IMR-90 (cell line): ENCODE data around the gene PIEZO1. TPM values are rescaled to one million over a fixed set of nuclear protein-coding genes. Genes with fewer than 3 reads are reported as not detected.

Source experiments
- ATAC-seq: fragments of 200-7000 bp; cut with Tn5 transposase; 2 replicates; pipeline ENCODE4 v1.9.1; 2020; ENCODE audit warnings: low read depth, mild to moderate bottlenecking, moderate library complexity
- BruUV-seq: library from RNA; stranded (reverse); fragments of 400-500 nt; replicated peaks from 2 replicates; lab custom pipeline; 2021; lab: Mats Ljungman, UMichigan
- CTCF ChIA-PET: fragments of 300-600 bp; formaldehyde crosslinking; extraction: SDS; loops from one replicate; lab custom pipeline; 2021; ENCODE audit warnings: antibody characterized with exemption; lab: Yijun Ruan, JAX
- POLR2A ChIA-PET: fragments of 300-600 bp; sonication (Branson Sonifier 250); formaldehyde crosslinking; loops from one replicate; lab custom pipeline; 2022; ENCODE audit warnings: antibody characterized with exemption; ENCODE audit not compliant: unreplicated experiment; lab: Charles Lee
- DNase-seq: peaks from one replicate; pipeline ENCODE4 v3.0.0; 2013
- H2AFZ ChIP-seq: replicated peaks from 2 replicates; pipeline ENCODE3; 2013; ENCODE audit warnings: low read length, mild to moderate bottlenecking; ENCODE audit not compliant: poor library complexity
- H2AK5ac ChIP-seq: 2 replicates; pipeline ENCODE4 v1.6.1; 2013; ENCODE audit warnings: low read depth, low read length, inconsistent platforms
- H2AK9ac ChIP-seq: replicated peaks from 2 replicates; pipeline ENCODE3; 2013; ENCODE audit warnings: mild to moderate bottlenecking, low read depth, low read length, moderate library complexity; ENCODE audit not compliant: poor library complexity
- H2BK120ac ChIP-seq: 2 replicates; pipeline ENCODE4 v1.6.1; 2013; ENCODE audit warnings: low read depth, low read length, inconsistent platforms
- H2BK15ac ChIP-seq: 3 replicates; pipeline ENCODE4 v1.6.1; 2013; ENCODE audit warnings: low read depth, low read length, inconsistent platforms
- H2BK20ac ChIP-seq: 2 replicates; pipeline ENCODE4 v1.6.1; 2013; ENCODE audit warnings: low read depth, mild to moderate bottlenecking, inconsistent platforms, low read length, moderate library complexity
- H2BK5ac ChIP-seq: 2 replicates; pipeline ENCODE4 v1.6.1; 2013; ENCODE audit warnings: mild to moderate bottlenecking, low read depth, low read length, inconsistent platforms; ENCODE audit not compliant: poor library complexity, severe bottlenecking
- H3K14ac ChIP-seq: replicated peaks from 2 replicates; pipeline ENCODE4 v1.6.1; 2013; ENCODE audit warnings: low read depth, low read length, inconsistent platforms
- H3K18ac ChIP-seq: 2 replicates; pipeline ENCODE4 v1.6.1; 2013; ENCODE audit warnings: low read depth, low read length, control low read depth
- H3K23ac ChIP-seq: 2 replicates; pipeline ENCODE4 v1.6.1; 2013; ENCODE audit warnings: low read depth, low read length, inconsistent platforms
- H3K27ac ChIP-seq: 2 replicates; pipeline ENCODE4 v1.5.1; 2013; ENCODE audit warnings: mild to moderate bottlenecking, control low read depth, low read length; ENCODE audit not compliant: insufficient read depth
- H3K27me3 ChIP-seq: 2 replicates; pipeline ENCODE4 v1.6.1; 2013; ENCODE audit warnings: low read length; ENCODE audit not compliant: control insufficient read depth, insufficient read depth
- H3K36me3 ChIP-seq: 2 replicates; pipeline ENCODE4 v1.6.1; 2013; ENCODE audit warnings: low read length, mixed read lengths; ENCODE audit not compliant: control insufficient read depth, insufficient read depth
- H3K4ac ChIP-seq: 2 replicates; pipeline ENCODE4 v1.6.1; 2013; ENCODE audit warnings: low read depth, low read length, inconsistent platforms
- H3K4me1 ChIP-seq: 2 replicates; pipeline ENCODE4 v1.6.1; 2013; ENCODE audit warnings: low read length, mixed read lengths; ENCODE audit not compliant: control insufficient read depth, insufficient read depth
- H3K4me2 ChIP-seq: 2 replicates; pipeline ENCODE4 v1.6.1; 2013; ENCODE audit warnings: low read depth, mild to moderate bottlenecking, control low read depth, low read length, moderate library complexity
- H3K4me3 ChIP-seq: 2 replicates; pipeline ENCODE4 v1.5.1; 2013; ENCODE audit warnings: low read depth, mild to moderate bottlenecking, control low read depth, low read length, moderate library complexity; ENCODE audit not compliant: insufficient read depth
- H3K56ac ChIP-seq: 2 replicates; pipeline ENCODE4 v1.6.1; 2013; ENCODE audit warnings: low read length, inconsistent platforms; ENCODE audit not compliant: insufficient read depth; ENCODE audit errors: extremely low read depth
- H3K79me1 ChIP-seq, 2 experiments: 2 replicates each; pipeline ENCODE4 v1.6.1; 2013; ENCODE audit warnings: low read length in 2 of 2, inconsistent platforms in 1 of 2, low read depth in 1 of 2
- H3K9ac ChIP-seq: 2 replicates; pipeline ENCODE4 v1.6.1; 2013; ENCODE audit warnings: low read depth, low read length, control low read depth
- H3K9me1 ChIP-seq: 2 replicates; pipeline ENCODE4 v1.6.1; 2013; ENCODE audit warnings: low read length, inconsistent platforms; ENCODE audit not compliant: insufficient read depth
- H3K9me3 ChIP-seq: 2 replicates; pipeline ENCODE4 v1.6.1; 2013; ENCODE audit warnings: low read length; ENCODE audit not compliant: control insufficient read depth, insufficient read depth
- H4K20me1 ChIP-seq: 2 replicates; pipeline ENCODE4 v1.6.1; 2013; ENCODE audit warnings: low read length, inconsistent platforms; ENCODE audit not compliant: insufficient read depth
- H4K5ac ChIP-seq: 2 replicates; pipeline ENCODE4 v1.6.1; 2013; ENCODE audit warnings: mild to moderate bottlenecking, low read depth, low read length, control low read depth
- H4K8ac ChIP-seq, 2 experiments: 2 replicates each; pipeline ENCODE4 v1.6.1; 2013; ENCODE audit warnings: low read depth in 2 of 2, low read length in 2 of 2, control low read depth in 1 of 2, inconsistent platforms in 1 of 2
- H4K91ac ChIP-seq: 2 replicates; pipeline ENCODE4 v1.6.1; 2013; ENCODE audit warnings: low read depth, low read length, inconsistent platforms; ENCODE audit not compliant: insufficient read depth
- CTCF ChIP-seq: conservative IDR thresholded peaks from 2 replicates; pipeline ENCODE4 v1.5.1; 2012; ENCODE audit warnings: mild to moderate bottlenecking, low read depth, low read length, improper control_type of control experiment
- RAD21 ChIP-seq: IDR thresholded peaks from 2 replicates; pipeline ENCODE4 v1.6.1; 2012; ENCODE audit warnings: low read length, improper control_type of control experiment
- SMC3 ChIP-seq: fragments of 150-350 bp; IDR thresholded peaks from 2 replicates; pipeline ENCODE4 v1.6.1; 2016; ENCODE audit warnings: low read depth, mild to moderate bottlenecking, antibody characterized with exemption, low read length, moderate library complexity
- WGBS, 2 experiments: methylation state at CpG; one replicate each; pipeline versions ENCODE4 v1.1.5 to v1.1.7; 2013; ENCODE audit warnings: missing lambda C conversion rate in 2 of 2; ENCODE audit not compliant: insufficient read length in 1 of 2; ENCODE audit errors: extremely low coverage in 2 of 2; 5-methylcytosine and 5-hydroxymethylcytosine counted together
- dilution Hi-C: fragments of 300-500 bp; cut with HindIII; formaldehyde crosslinking; loops from one replicate; pipeline ENCODE4 v1.14.3; 2018; ENCODE audit warnings: low sequenced_read_pairs; ENCODE audit not compliant: unreplicated experiment
- in situ Hi-C: fragments of 300-500 bp; cut with MboI; formaldehyde crosslinking; loops from 3 replicates; pipeline ENCODE4 v1.14.3; 2019; ENCODE audit warnings: low sequenced_read_pairs, inconsistent platforms, mixed read lengths
- intact Hi-C: fragments of 100-400 bp; cut with micrococcal nuclease; formaldehyde crosslinking; loops from 2 replicates; pipeline ENCODE4 v1.10.0; 2022
- polyA plus RNA-seq, 3 experiments: library from polyadenylated mRNA; depleted of rRNA; stranded (reverse); fragments of >200 nt; gene quantifications; 2 replicates each; pipeline ENCODE4 v1.2.3, GENCODE V29; 2012; ENCODE audit warnings: low replicate concordance in 1 of 3
- total RNA-seq: library from RNA; depleted of rRNA; stranded (reverse); fragments of >200 nt; gene quantifications from 2 replicates; pipeline ENCODE4 v1.2.3, GENCODE V29; 2012

Gene PIEZO1
- total and polyA plus RNA-seq, 2 of the 4 experiments (the other 2 are of a cell fraction): 36.2 to 372 TPM

GRCh38 chr16:88687676-88688012, 97.4 kb downstream of the PIEZO1 start:
- H3K27me3 ChIP-seq: peaks cover 40% of the 10 kb centered on the region
- no peak overlapping the region for H2AK5ac ChIP-seq
- peaks cover 7% of the 10 kb centered on the region; the same call in 1 of the 2 replicates for H3K4me1 ChIP-seq
- no peak overlapping the region for H3K4ac ChIP-seq
- no peaks in the 10 kb centered on the region for H3K9me3 ChIP-seq
- H3K23ac ChIP-seq: no peak overlapping the region
- no peaks in the 10 kb centered on the region for H3K36me3 ChIP-seq
- CTCF ChIA-PET: interaction anchor here (0.7 kb wide), 1 partner anchor 1247 kb away, joined by 3 read pairs; no protein-coding TSS in a partner anchor
- BruUV-seq: no TSS peak
- in situ Hi-C loops (no loop called here), dilution Hi-C loops (no loop called here), intact Hi-C loops (no loop called here)
- no peak overlapping the region for H4K91ac ChIP-seq
- no peaks in the 10 kb centered on the region for H3K79me1 ChIP-seq
- H2AFZ ChIP-seq: no peak overlapping the region
- no peak overlapping the region for H3K56ac ChIP-seq
- DNase-seq: no peak
- no peak overlapping the region for H2BK5ac ChIP-seq
- no CpG with 5 or more reads among the region's 3 CpGs for WGBS, 2 experiments
- POLR2A ChIA-PET: no interaction called here
- TF ChIP-seq SMC3 (no peak), RAD21 (no peak), CTCF (no peak)
- H2BK120ac ChIP-seq: no peak overlapping the region
- H3K4me3 ChIP-seq: no peak overlapping the region
- H3K9ac ChIP-seq: no peak overlapping the region
- H3K14ac ChIP-seq: no peak overlapping the region
- no peak overlapping the region for H2AK9ac ChIP-seq
- no peak overlapping the region for H3K18ac ChIP-seq
- H4K20me1 ChIP-seq: peaks cover 7% of the 10 kb centered on the region; the same call in 1 of the 2 replicates
- no peaks in the 10 kb centered on the region for H3K9me1 ChIP-seq
- no peak overlapping the region for H4K8ac ChIP-seq
- no peak overlapping the region for H2BK15ac ChIP-seq
- no peak for ATAC-seq
- H2BK20ac ChIP-seq: no peak overlapping the region
- no peak overlapping the region for H3K4me2 ChIP-seq
- H3K27ac ChIP-seq: no peak overlapping the region
- H4K5ac ChIP-seq: no peak overlapping the region
